ENCODE results near the gene TNRC6B. TPM values are rescaled to one million over a fixed set of nuclear protein-coding genes. Genes with fewer than 3 reads are reported as not detected.

The TNRC6B gene
- polyA plus RNA-seq, 1 donor from 2014 or later = 7.6 TPM

DNA sequence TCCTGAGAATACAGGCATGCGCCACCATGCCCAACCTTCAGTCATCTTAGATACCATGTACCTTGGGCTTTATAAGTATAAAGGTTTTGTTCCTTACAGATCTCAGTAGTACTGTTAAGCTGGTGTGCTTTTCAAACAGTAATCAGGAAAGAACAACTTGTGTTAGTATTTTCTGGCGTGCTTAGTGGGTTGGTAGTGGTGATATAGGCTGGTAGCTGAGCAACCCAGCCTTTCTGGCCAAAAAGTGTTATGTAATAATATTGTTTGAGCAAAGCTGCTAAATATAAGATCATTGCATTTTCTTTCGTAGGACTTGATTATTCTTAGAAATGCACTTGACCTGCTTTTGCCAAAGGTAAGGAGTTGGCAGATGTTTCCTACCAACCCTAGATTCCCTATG, 175.0 kb downstream of the TNRC6B start:
- Histone ChIP-seq H3K9me2 (ENCODE audit: insufficient read depth, low read length) (no peaks in the 10 kb centered on the region), H3K4me3 (ENCODE audit: low read length) (no peak overlapping the region), H4K20me1 (ENCODE audit: insufficient read depth) (no peaks in the 10 kb centered on the region), H3K79me2 (replicated peaks; ENCODE audit: insufficient read depth, low read length) (peaks cover 10% of the 10 kb centered on the region), H2AFZ (ENCODE audit: low read depth, low read length) (no peak overlapping the region), H3F3A (ENCODE audit: insufficient read depth, low read length, poor library complexity, severe bottlenecking) (no peaks in the 10 kb centered on the region), H3K36me3 (ENCODE audit: insufficient read depth, low read length) (no peaks in the 10 kb centered on the region), H3K9me3 (ENCODE audit: low read length) (no peaks in the 10 kb centered on the region), H3K4me2 (ENCODE audit: low read length) (no peak overlapping the region), H3K9ac (ENCODE audit: low read length) (no peak overlapping the region), H3K27me3 (ENCODE audit: insufficient read depth, low read depth, low read length) (no peaks in the 10 kb centered on the region), H3K27ac (ENCODE audit: low read length) (no peak overlapping the region)
- TF ChIP-seq POLR2AphosphoS5 (IDR thresholded peaks at IDR 0.05) = no peak
- no peak for TF ChIP-seq SMC3 (conservative IDR thresholded peaks at IDR 0.05; ENCODE audit: poor library complexity)
- TF ChIP-seq MXI1 (conservative IDR thresholded peaks at IDR 0.05; ENCODE audit: poor library complexity, severe bottlenecking) = no peak
- no peak for TF ChIP-seq EP300 (conservative IDR thresholded peaks at IDR 0.05; ENCODE audit: poor library complexity, severe bottlenecking)
- TF ChIP-seq EZH2 (IDR thresholded peaks at IDR 0.05; ENCODE audit: borderline replicate concordance, insufficient read depth, low read length, poor library complexity, severe bottlenecking) = no peak
- TF ChIP-seq REST (IDR thresholded peaks at IDR 0.05; ENCODE audit: borderline replicate concordance) = no peak
- TF ChIP-seq TAF1 (IDR thresholded peaks at IDR 0.05; ENCODE audit: low read depth) = no peak
- no peak for TF ChIP-seq CTCF (IDR thresholded peaks at IDR 0.05; ENCODE audit: poor library complexity, severe bottlenecking)
- TF ChIP-seq RAD21 (conservative IDR thresholded peaks at IDR 0.05) = no peak

DNA sequence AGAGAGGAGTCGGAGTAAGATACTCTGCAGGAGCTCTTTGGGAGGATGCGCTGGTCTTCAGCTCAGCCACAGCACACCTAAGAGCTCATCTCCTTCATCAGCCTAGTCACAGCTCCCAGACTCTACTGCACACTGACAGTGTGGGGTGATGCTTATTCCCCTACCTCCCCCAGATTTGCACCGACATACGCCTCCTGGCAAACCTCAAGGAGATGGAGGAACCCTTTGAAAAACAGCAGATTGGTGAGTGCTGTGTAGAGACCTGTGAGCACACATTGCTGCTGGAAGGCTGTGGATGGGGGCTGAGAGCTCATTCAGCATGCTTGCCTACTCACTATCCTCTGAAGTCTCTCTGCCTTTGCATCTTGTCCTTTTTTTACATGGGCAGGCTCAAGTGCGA, 183.4 kb downstream of the TNRC6B start:
- Histone ChIP-seq H3F3A (ENCODE audit: insufficient read depth, low read length, poor library complexity, severe bottlenecking) (no peaks in the 10 kb centered on the region), H3K4me3 (ENCODE audit: low read length) (no peak overlapping the region), H2AFZ (ENCODE audit: low read depth, low read length) (no peak overlapping the region), H3K36me3 (ENCODE audit: insufficient read depth, low read length) (peaks cover 16% of the 10 kb centered on the region), H3K27ac (ENCODE audit: low read length) (no peak overlapping the region), H3K9me2 (ENCODE audit: insufficient read depth, low read length) (no peaks in the 10 kb centered on the region), H4K20me1 (ENCODE audit: insufficient read depth) (no peaks in the 10 kb centered on the region), H3K9ac (ENCODE audit: low read length) (no peak overlapping the region), H3K79me2 (replicated peaks; ENCODE audit: insufficient read depth, low read length) (no peaks in the 10 kb centered on the region), H3K9me3 (ENCODE audit: low read length) (no peaks in the 10 kb centered on the region), H3K27me3 (ENCODE audit: insufficient read depth, low read depth, low read length) (no peaks in the 10 kb centered on the region), H3K4me2 (ENCODE audit: low read length) (no peak overlapping the region)
- TF ChIP-seq CTCF (IDR thresholded peaks at IDR 0.05; ENCODE audit: poor library complexity, severe bottlenecking) (no peak), POLR2AphosphoS5 (IDR thresholded peaks at IDR 0.05) (no peak), EZH2 (IDR thresholded peaks at IDR 0.05; ENCODE audit: borderline replicate concordance, insufficient read depth, low read length, poor library complexity, severe bottlenecking) (no peak), TAF1 (IDR thresholded peaks at IDR 0.05; ENCODE audit: low read depth) (no peak), SMC3 (conservative IDR thresholded peaks at IDR 0.05; ENCODE audit: poor library complexity) (no peak), MXI1 (conservative IDR thresholded peaks at IDR 0.05; ENCODE audit: poor library complexity, severe bottlenecking) (no peak), EP300 (conservative IDR thresholded peaks at IDR 0.05; ENCODE audit: poor library complexity, severe bottlenecking) (no peak), REST (IDR thresholded peaks at IDR 0.05; ENCODE audit: borderline replicate concordance) (no peak), RAD21 (conservative IDR thresholded peaks at IDR 0.05) (no peak)

Measured in neural cell (in vitro differentiated cells).